Liver (tissue), 3 donors: ENCODE results near the gene MFAP3L.

Experiments
- CTCF ChIP-seq: fragments of 150-350 bp; IDR thresholded peaks from 2 replicates; pipeline ENCODE4 v1.5.1; 2017; ENCODE audit warnings: improper control_type of control experiment, low read depth, low read length; ENCODE audit not compliant: missing input control
- EGR1 ChIP-seq, 2 donors: IDR thresholded peaks; 2 replicates each; pipeline ENCODE4 v1.6.1; 2016 to 2018; ENCODE audit warnings: antibody characterized with exemption in 2 of 2, low read depth in 2 of 2
- FOXA1 ChIP-seq: IDR thresholded peaks from 2 replicates; pipeline ENCODE4 v1.6.1; 2016; ENCODE audit warnings: antibody characterized with exemption
- GABPA ChIP-seq, 2 donors: IDR thresholded peaks in 1 of 2; conservative IDR thresholded peaks in 1 of 2; 2 replicates each; pipeline ENCODE4 v1.6.1; 2016; ENCODE audit warnings: antibody characterized with exemption in 2 of 2, mild to moderate bottlenecking in 1 of 2, moderate library complexity in 1 of 2
- NR2F2 ChIP-seq: IDR thresholded peaks from 2 replicates; pipeline ENCODE4 v1.6.1; 2016; ENCODE audit warnings: antibody characterized with exemption
- RAD21 ChIP-seq, 2 donors: IDR thresholded peaks; 2 replicates each; pipeline ENCODE4 v1.6.1; 2016; ENCODE audit warnings: antibody characterized with exemption in 2 of 2, mild to moderate bottlenecking in 2 of 2
- REST ChIP-seq: IDR thresholded peaks from 2 replicates; pipeline ENCODE4 v1.6.1; 2016; ENCODE audit warnings: antibody characterized with exemption, mild to moderate bottlenecking
- SP1 ChIP-seq: IDR thresholded peaks from 2 replicates; pipeline ENCODE4 v1.6.1; 2018; ENCODE audit warnings: antibody characterized with exemption, mild to moderate bottlenecking
- TAF1 ChIP-seq: conservative IDR thresholded peaks from 2 replicates; pipeline ENCODE4 v1.6.1; 2016; ENCODE audit warnings: antibody characterized with exemption, mild to moderate bottlenecking
- YY1 ChIP-seq: IDR thresholded peaks from 2 replicates; pipeline ENCODE4 v1.6.1; 2016; ENCODE audit warnings: antibody characterized with exemption, mild to moderate bottlenecking
- TF ChIP-seq, protein P1 (sequence below): IDR thresholded peaks from 2 replicates; pipeline ENCODE4 v1.6.1; 2016; ENCODE audit warnings: antibody characterized with exemption
- donor health status: healthy.
- donor health status: healthy.

GRCh38 chr4:170012629-170012958, 13.6 kb downstream of the MFAP3L start:
- TF ChIP-seq, protein P1, sequence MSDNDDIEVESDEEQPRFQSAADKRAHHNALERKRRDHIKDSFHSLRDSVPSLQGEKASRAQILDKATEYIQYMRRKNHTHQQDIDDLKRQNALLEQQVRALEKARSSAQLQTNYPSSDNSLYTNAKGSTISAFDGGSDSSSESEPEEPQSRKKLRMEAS: no peak
- TF ChIP-seq CTCF (no peak), EGR1 (IDR thresholded peaks at IDR 0.05; ENCODE audit: low read depth in 2 of 2) (no peak), YY1 (no peak), REST (no peak), NR2F2 (no peak), RAD21 (IDR thresholded peaks at IDR 0.05) (no peak), GABPA (IDR thresholded peaks at IDR 0.05 in 1 of 2, conservative IDR thresholded peaks at IDR 0.05 in 1 of 2) (no peak), TAF1 (no peak), FOXA1 (no peak), SP1 (no peak)
